Lower lobe of right lung (tissue), 2 donors: ENCODE data around the gene GFPT1. TPM values are rescaled to one million over a fixed set of nuclear protein-coding genes. Genes with fewer than 3 reads are reported as not detected.
"Not testable (repeated sequence)": the region's sequence is repeated elsewhere in the genome, so short reads cannot be mapped to it uniquely, and the experiment has no call there.

ENCODE experiments used
- ATAC-seq, 2 donors: fragments of 200-7000 bp; cut with Tn5 transposase; one replicate each; pipeline ENCODE4 v1.9.1; 2020 to 2022; ENCODE audit warnings: mild to moderate bottlenecking in 2 of 2, moderate library complexity in 2 of 2
- DNase-seq: peaks from one replicate; pipeline ENCODE4 v3.0.0-alpha.2; 2020
- H3K27ac ChIP-seq: fragments of 200-600 bp; one replicate; pipeline ENCODE4 v1.8.0; 2022
- H3K27me3 ChIP-seq: fragments of 200-600 bp; one replicate; pipeline ENCODE4 v1.8.0; 2022; ENCODE audit warnings: low read depth
- H3K36me3 ChIP-seq: fragments of 200-600 bp; one replicate; pipeline ENCODE4 v1.8.0; 2022; ENCODE audit warnings: mild to moderate bottlenecking
- H3K4me1 ChIP-seq: fragments of 200-600 bp; one replicate; pipeline ENCODE4 v1.8.0; 2022
- H3K4me3 ChIP-seq: fragments of 200-600 bp; one replicate; pipeline ENCODE4 v1.8.0; 2022; ENCODE audit warnings: mild to moderate bottlenecking
- H3K9me3 ChIP-seq: fragments of 200-600 bp; one replicate; pipeline ENCODE4 v1.8.0; 2022
- intact Hi-C: fragments of 100-400 bp; cut with DNase I; formaldehyde crosslinking; loops from one replicate; pipeline ENCODE4 v1.11.0; 2022
- total RNA-seq: library from RNA; stranded (reverse); fragmentation: NEBNext Ultra II Directional; extraction: Animal tissue kit (Norgen Biotek cat#: 25700); gene quantifications from one replicate; pipeline ENCODE4 v1.2.1, GENCODE V29; 2021
- TF ChIP-seq, protein P1 (sequence below): fragments of 200-600 bp; IDR thresholded peaks from one replicate; pipeline ENCODE4 v1.8.0; 2022; ENCODE audit warnings: antibody characterized with exemption, mild to moderate bottlenecking
- donor health status: DM: no; HTN: yes; CAD: no; lungs with severe emphysema.

GFPT1 gene
- total RNA-seq, 1 donor from 2014 or later, result 59.9 TPM

DNA sequence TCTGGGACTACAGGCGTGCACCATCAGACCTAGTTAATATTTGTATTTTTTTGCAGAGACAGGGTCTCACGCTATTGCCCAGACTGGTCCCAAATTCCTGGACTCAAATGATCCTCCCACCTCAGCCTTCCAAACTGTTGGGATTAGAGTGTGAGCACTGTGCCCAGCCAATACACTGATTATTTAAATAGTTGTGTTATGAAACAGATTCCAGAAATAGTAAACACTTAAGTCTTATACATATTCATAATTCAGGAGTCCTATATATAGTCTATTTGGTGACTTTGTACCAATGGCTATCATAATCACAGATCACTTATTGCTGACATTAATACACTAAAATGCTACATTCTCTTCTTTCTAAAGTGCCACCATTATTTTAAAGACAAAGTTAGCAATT lies 37.4 kb upstream of the GFPT1 start:
- Histone ChIP-seq H3K27ac (no peak overlapping the region), H3K9me3 (no peaks in the 10 kb centered on the region), H3K4me1 (no peaks in the 10 kb centered on the region), H3K27me3 (no peaks in the 10 kb centered on the region), H3K36me3 (peaks cover 76% of the 10 kb centered on the region), H3K4me3 (no peak overlapping the region)
- TF ChIP-seq, protein P1, sequence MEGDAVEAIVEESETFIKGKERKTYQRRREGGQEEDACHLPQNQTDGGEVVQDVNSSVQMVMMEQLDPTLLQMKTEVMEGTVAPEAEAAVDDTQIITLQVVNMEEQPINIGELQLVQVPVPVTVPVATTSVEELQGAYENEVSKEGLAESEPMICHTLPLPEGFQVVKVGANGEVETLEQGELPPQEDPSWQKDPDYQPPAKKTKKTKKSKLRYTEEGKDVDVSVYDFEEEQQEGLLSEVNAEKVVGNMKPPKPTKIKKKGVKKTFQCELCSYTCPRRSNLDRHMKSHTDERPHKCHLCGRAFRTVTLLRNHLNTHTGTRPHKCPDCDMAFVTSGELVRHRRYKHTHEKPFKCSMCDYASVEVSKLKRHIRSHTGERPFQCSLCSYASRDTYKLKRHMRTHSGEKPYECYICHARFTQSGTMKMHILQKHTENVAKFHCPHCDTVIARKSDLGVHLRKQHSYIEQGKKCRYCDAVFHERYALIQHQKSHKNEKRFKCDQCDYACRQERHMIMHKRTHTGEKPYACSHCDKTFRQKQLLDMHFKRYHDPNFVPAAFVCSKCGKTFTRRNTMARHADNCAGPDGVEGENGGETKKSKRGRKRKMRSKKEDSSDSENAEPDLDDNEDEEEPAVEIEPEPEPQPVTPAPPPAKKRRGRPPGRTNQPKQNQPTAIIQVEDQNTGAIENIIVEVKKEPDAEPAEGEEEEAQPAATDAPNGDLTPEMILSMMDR, result no peak
- ATAC-seq (no peak), DNase-seq (no peak)
- intact Hi-C loops, result no loop called here

DNA sequence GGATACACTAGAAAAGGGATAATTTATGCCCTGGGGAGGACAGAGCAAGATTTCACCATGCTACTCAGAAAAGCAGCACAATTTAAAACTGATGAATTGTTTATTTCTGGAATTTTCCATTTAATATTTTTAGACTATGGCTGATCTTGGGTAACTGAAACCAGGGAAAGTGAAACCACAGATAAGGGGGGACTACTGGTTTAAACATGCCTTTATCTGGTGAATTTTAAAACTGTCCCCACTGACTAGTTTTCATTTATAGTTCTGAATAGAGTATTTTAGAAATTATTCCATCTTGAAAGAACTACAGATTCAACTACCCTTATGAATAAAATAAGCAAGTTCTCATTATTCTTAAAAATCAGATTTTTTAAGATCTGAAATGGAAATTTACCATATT lies 35.2 kb upstream of the GFPT1 start:
- TF ChIP-seq, protein P1, result no peak
- no peak overlapping the region for H3K4me3 ChIP-seq
- H3K9me3 ChIP-seq, result no peaks in the 10 kb centered on the region
- no peak for DNase-seq
- no peaks in the 10 kb centered on the region for H3K27me3 ChIP-seq
- no peak for ATAC-seq
- intact Hi-C loops, result no loop called here
- peaks cover 75% of the 10 kb centered on the region for H3K36me3 ChIP-seq
- no peaks in the 10 kb centered on the region for H3K4me1 ChIP-seq
- H3K27ac ChIP-seq, result no peak overlapping the region

DNA sequence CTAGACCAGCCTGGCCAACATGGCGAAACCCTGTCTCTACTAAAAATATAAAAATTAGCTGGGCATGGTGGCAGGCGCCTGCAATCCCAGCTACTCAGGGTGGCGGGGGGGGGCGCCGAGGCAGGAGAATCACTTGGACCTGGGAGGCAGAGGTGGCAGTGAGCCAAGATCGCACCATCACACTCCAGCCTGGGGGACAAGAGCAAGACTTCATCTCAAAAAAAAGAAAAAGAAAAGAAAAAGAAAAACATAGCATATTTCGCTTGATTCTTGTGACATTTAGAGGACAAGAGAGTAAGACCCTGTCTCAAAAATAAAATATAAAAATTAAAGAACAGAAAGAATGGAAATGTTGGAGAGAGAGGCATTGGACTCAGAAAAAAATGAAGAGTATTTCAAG lies 32.1 kb upstream of the GFPT1 start:
- H3K4me3 ChIP-seq, intact Hi-C loops, ATAC-seq, H3K27ac ChIP-seq, H3K27me3 ChIP-seq, H3K4me1 ChIP-seq, H3K9me3 ChIP-seq, DNase-seq: not testable (repeated sequence)
- H3K36me3 ChIP-seq, result peaks cover 78% of the 10 kb centered on the region

DNA sequence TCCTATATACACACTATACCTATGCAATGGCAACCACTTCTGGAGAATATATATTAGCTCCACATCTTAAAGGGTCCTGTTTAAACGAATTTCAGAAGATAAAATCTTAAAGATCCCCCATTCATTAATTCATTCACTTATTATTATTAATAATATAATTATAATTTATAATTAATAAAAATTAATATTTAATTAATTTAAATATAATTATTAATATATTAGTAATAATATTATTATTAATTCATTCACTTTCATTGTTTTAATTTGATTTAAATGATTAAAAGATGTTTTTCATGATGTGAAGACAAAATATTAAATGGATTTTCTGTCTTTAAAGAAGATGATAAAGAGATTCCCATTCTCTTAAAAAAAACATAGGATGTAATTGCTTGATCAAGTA lies 29.1 kb upstream of the GFPT1 start:
- no peak for DNase-seq
- H3K36me3 ChIP-seq, result peaks cover 93% of the 10 kb centered on the region
- no peaks in the 10 kb centered on the region for H3K4me1 ChIP-seq
- no peaks in the 10 kb centered on the region for H3K27me3 ChIP-seq
- no peaks in the 10 kb centered on the region for H3K9me3 ChIP-seq
- intact Hi-C loops, result no loop called here
- no peak overlapping the region for H3K27ac ChIP-seq
- no peak overlapping the region for H3K4me3 ChIP-seq
- no peak for ATAC-seq
- TF ChIP-seq, protein P1, result no peak

DNA sequence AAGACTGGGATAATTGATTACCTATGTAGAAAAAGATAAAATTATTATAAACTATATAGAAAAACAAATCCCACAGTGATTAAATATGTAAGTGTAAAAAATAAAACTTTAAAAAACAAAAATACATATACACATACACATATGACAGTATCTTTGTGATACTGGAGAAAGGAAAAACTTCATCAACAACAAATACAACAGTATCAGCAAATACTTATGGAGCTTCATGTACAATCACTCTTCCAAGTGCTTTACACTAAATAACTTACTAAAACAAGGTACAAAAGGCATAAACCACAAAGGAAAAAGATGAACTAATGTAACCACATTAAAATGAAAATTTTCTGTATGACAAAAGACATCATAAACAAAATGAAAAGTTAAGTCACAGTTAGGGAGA lies 24.1 kb upstream of the GFPT1 start:
- no peaks in the 10 kb centered on the region for H3K4me1 ChIP-seq
- H3K36me3 ChIP-seq, result peaks cover 84% of the 10 kb centered on the region
- H3K9me3 ChIP-seq, result no peaks in the 10 kb centered on the region
- intact Hi-C loops, result no loop called here
- H3K4me3 ChIP-seq, result no peak overlapping the region
- ATAC-seq (no peak), DNase-seq (no peak)
- H3K27ac ChIP-seq, result no peak overlapping the region
- no peaks in the 10 kb centered on the region for H3K27me3 ChIP-seq
- TF ChIP-seq, protein P1, result no peak

DNA sequence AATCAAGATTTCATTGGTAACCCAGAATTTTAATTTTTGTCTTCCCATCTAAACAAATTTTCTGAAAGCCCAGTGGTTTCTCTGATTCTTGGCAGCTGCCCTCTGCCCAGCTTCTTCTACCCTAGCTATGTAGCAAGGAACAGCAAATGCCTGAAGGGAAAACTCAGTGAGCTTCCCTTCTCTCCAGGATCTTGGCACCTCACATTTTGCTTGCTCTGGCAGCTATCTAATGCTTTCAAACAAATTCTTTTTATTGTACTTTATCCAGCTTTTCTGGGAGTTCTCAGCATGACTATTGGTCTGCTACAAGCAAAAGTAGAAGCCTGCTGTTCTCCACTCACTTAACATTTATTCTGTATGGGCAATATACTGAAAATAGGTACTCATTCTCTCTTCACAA lies 18.3 kb upstream of the GFPT1 start:
- Histone ChIP-seq H3K4me3 (no peak overlapping the region), H3K4me1 (no peaks in the 10 kb centered on the region), H3K36me3 (peaks cover 85% of the 10 kb centered on the region), H3K27ac (no peak overlapping the region), H3K27me3 (no peaks in the 10 kb centered on the region), H3K9me3 (no peaks in the 10 kb centered on the region)
- TF ChIP-seq, protein P1, result no peak
- ATAC-seq (no peak), DNase-seq (no peak)
- intact Hi-C loops, result no loop called here
